Activated naive CD4-positive, alpha-beta T cell treated with anti-CD3 and anti-CD28 coated beads, Interleukin-2, amount 50 U/mL, for 16 hours (primary cell): ENCODE results near the gene HS6ST2.

Experiments
- DNase-seq: peaks from one replicate; pipeline ENCODE4 v3.0.0-alpha.2; 2020

HS6ST2 gene

DNA sequence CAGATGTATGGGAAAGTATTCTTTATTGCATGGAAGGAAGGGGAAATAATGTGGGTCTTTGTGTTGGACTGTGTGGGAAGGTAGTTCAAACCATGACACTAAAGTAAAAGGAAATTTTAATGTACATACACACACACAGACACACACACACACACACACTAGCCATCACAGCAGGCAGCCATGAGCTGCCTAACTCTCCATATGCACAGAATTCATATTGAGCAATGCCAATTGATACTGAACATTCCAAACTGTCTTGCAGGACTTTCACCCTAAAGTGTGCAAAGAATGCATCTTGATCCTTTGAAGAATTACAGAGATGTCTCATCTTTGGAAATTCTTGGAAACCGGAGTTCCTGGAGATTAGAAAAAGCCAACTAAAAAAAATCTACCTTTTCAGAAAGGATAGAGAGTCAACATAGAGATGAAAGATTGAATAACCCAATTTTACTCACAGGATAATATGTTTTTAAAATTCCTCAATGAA, 349.0 kb downstream of the HS6ST2 start:
- DNase-seq, result no peak

DNA sequence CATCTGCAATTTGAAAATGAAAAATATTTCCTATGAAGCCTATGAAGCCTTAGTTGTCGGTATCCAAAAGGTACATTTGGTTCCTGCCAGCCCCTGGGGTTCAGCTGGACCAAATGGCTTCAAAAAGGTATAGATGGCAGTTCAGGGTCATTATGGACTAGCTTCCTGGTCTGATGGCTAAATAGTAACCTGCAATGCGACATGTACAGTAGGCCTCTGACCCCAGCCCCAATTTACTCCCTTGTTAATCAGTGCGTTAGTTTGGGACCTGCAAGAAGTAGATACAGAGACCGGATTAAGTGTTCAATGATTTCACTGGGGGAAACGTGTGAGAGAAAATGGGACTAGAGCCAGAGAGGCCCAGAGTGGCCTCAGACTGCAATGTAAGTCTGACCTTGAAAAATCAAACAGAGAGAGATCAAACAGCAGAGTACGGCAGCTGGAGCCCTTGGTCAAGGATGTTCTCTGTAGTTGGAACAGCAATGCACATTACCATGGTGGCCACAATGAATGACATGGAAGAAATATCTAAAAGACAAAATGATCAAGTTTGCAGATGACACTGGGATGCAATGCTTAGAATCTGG, 354.6 kb downstream of the HS6ST2 start:
- DNase-seq, result no peak

DNA sequence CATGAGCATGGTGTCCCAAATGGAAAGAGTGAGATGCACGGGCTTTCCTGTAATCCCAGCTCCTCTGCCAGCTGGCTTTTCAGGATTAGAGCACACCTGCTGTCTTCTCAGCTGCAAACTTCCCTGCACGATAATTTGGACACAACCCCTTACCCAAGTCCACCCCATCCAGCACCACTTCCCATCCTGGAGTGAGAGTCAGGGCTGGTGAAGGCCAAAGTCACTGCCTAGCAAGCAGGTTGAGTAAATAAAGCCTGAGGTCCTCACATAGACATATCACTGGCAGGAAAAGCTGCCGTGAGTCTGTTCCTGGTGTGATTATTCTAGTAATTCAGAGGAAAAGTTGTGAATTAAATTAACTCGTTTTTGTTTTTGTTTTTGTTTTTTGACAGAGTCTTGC, 355.7 kb downstream of the HS6ST2 start:
- no peak for DNase-seq

DNA sequence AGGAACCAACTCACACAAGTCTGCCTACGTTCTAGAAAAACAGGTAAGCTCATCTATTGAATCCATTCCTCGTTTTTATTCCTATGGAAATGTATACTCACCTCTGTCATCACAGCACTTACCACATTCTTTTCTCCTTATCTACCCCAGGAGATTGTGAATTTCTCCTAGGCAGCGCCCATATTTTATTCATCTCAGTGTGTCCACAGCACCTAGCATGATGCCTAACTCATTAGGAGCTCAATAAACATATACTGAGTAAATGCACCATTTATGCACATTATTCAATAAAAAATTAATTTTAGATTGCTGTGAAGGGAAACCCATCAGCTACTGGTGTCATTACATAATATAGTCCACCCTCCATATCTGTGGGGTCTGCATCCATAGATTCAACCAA, 363.4 kb downstream of the HS6ST2 start:
- no peak for DNase-seq

DNA sequence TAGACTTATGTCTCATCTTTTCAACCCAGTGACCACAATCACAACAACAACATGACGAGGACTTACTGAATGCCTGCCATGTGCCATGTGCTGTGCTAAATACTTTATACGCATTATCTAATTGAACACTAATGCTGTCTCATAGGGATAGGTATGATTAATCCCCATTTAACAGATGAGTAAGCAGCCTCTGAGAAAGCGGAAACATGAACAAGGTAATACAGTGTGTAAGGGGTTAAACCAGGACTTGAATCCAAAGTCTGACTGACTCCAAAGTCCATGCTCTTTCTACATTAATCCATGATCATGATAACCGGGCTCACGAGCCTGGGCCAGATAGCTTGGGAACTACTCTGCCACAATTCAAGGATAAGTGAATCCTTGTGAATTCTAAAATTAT, 364.3 kb downstream of the HS6ST2 start:
- DNase-seq, result no peak

DNA sequence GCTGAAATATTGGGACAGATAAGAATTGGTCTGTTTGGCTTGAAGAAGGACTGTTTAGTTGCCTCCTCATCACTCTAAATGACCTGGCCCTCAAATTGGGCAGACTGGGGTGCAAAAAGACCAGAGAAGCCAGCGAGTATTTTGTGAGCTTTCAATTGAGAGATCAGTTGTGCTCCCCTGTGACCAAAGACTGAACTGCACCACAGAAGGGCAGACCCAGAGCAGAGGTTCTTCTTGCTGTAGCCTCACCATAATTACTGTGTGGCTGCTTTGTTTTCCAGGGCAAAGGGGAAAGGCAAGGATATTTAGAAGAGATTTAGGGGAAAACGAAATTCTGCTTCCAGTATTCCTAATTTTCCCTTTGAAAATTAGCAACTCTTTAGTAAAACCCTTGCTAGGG, 365.5 kb downstream of the HS6ST2 start:
- no peak for DNase-seq

DNA sequence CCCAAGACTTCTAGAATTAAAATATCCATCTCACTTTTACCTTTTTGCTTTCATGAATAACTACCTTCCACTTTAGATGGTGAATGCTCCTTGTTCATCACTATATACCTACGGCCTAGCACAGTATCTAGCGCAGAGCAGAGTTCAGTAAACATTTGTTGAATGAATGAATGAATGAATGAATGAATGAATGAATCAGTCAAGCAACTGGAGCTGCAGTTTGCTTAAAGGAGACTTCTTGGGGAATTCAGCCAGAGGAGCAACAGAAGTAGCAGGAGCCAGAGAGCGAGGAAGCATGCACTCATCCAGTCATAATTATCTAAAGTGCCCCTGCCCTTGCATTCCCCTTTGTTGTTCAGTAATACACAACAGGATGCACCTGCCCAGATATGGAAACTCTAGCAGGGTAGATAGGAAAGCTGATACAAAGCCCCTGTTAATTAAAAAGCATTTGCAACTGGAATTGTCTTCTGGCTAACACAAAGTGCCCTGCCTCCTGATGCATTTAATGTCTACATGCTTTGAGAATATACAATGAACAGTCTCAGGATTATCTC, 366.6 kb downstream of the HS6ST2 start:
- no peak for DNase-seq

DNA sequence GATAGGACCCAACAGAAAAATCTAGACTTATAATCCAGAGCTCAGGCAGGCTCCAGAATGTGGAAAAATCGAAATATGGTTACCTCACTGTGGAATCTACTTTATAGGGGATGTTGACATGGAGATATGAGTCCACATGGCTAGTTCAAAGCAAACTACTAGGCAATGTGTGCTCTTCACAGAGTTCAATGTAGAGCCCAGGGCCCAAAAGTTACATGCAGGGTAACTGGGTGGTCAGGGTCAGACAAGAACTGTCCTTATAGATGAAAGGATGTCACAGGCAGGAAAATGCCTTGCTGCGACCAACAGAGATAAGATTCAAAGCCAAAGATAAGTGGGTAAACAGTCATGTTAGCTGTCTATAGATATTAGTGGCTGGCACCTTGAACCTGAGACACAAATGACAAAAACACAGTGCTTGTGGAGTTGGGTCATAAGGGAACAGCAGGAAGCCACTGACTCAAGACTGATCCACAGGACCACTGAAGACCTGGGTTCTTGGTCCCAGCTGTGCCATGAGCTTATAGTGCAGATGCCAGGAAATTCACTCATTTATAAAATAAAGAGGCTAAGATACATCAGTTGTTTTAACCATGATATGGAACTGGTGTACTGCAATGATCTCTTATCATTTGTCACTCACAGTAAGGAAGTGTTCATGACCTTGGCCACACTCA, 367.9 kb downstream of the HS6ST2 start:
- DNase-seq, result no peak

DNA sequence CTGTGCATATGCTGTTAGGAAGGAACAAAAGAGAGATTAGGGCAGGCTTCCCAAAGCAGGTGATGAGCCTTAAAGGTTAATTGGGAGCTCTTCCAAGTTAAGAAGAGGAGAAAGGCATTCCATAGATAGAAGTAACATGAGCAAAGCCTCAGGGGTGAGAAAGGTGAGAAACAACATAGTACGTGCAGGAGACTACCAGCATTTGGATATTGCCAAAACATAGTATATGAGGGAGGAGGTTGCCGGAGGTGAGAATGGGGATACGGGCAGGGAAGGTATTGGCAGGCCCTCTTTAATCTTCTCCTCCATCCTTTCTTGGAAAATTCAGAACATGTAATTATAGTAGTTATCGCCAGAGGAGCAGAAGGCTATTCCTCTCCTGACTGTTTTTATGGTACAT, 373.5 kb downstream of the HS6ST2 start:
- DNase-seq, result no peak

DNA sequence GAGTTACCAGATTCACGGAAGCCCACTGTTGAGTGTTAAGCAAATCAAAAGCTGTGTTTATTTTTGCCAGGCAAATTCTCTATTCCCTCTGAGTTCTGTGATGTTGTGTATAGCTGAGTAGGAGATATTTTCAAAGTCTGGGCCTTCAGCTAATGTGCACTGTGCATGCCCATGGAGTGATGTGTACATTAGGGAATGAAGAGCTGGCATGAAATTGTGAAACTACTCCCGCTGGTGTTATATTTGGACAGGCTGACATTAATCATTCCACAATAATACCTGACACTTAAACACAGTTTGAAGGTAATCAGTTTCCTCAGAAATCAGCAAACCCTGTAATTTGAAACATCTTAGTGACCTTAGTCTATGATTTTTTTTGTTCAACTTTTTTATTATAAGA, 381.5 kb downstream of the HS6ST2 start:
- DNase-seq, result no peak
